Body of pancreas (tissue), 4 donors: ENCODE results near the gene TBX20. TPM values are rescaled to one million over a fixed set of nuclear protein-coding genes. Genes with fewer than 3 reads are reported as not detected.
"Not testable (repeated sequence)": the region's sequence is repeated elsewhere in the genome, so short reads cannot be mapped to it uniquely, and the experiment has no call there.

Experiments used
- ATAC-seq: fragments of 150-250 bp; one replicate; pipeline ENCODE4 v1.9.1; 2016
- DNase-seq, 4 donors: peaks; one replicate each; pipeline ENCODE4 v3.0.0-alpha.2; 2019
- H3K27ac ChIP-seq, 4 donors: fragments of 200-600 bp; sonication (generic); 1 replicate in 3 of 4; 2 replicates in 1 of 4; pipeline versions ENCODE4 v1.5.1 to v1.6.1; 2016 to 2019; ENCODE audit warnings: mild to moderate bottlenecking in 1 of 4, mixed read lengths in 1 of 4, moderate library complexity in 1 of 4
- H3K27me3 ChIP-seq, 2 donors: fragments of 200-600 bp; sonication (generic); one replicate each; pipeline ENCODE4 v1.6.0; 2016; ENCODE audit warnings: mild to moderate bottlenecking in 1 of 2
- H3K36me3 ChIP-seq, 2 donors: fragments of 200-600 bp; sonication (generic); replicated peaks in 1 of 2; 2 replicates each; pipeline ENCODE4 v1.5.1; 2016; ENCODE audit warnings: low read depth in 2 of 2; ENCODE audit not compliant: insufficient read depth in 1 of 2
- H3K4me1 ChIP-seq: fragments of 200-600 bp; sonication (generic); one replicate; pipeline ENCODE4 v1.6.0; 2016
- H3K4me3 ChIP-seq, 2 donors: fragments of 200-600 bp; sonication (generic); 1 replicate in 1 of 2; 2 replicates in 1 of 2; pipeline ENCODE4 v1.5.1; 2016 to 2019
- H3K9me3 ChIP-seq, 3 donors: fragments of 200-600 bp; sonication (generic); 1 replicate in 2 of 3; 2 replicates in 1 of 3; pipeline ENCODE4 v1.5.1; 2016
- POLR2A ChIP-seq, 3 donors: fragments of 450-650 bp; IDR thresholded peaks; one replicate each; pipeline ENCODE4 v1.6.1; 2016; ENCODE audit warnings: antibody characterized with exemption in 3 of 3, mild to moderate bottlenecking in 2 of 3
- WGBS, 2 donors: methylation state at CpG; one replicate each; pipeline ENCODE4 v1.1.5; 2017; 5-methylcytosine and 5-hydroxymethylcytosine counted together
- intact Hi-C: fragments of 100-400 bp; cut with DNase I; formaldehyde crosslinking; loops from one replicate; pipeline ENCODE4 v1.15.1; 2023
- total RNA-seq, 2 donors: library from RNA; depleted of rRNA; stranded (reverse); fragments of >200 nt; gene quantifications; one replicate each; pipeline ENCODE4 v1.1.0, GENCODE V29; 2016
- TF ChIP-seq, protein P1 (sequence below), 7 experiments: fragments of 450-650 bp in 4 of 7; fragments of 200-600 bp in 3 of 7; sonication (generic) in 3 of 7; IDR thresholded peaks; one replicate each; pipeline ENCODE4 v1.5.1; 2016 to 2019; ENCODE audit warnings: antibody characterized with exemption in 7 of 7

Gene TBX20
- total RNA-seq, 2 donors from 2014 or later, result not detected

- Histone ChIP-seq H3K4me3 (no peak overlapping the region), H3K27ac (no peak overlapping the region), H3K9me3 (no peaks in the 10 kb centered on the region), H3K27me3 (no peaks in the 10 kb centered on the region), H3K4me1 (no peaks in the 10 kb centered on the region), H3K36me3 (no peaks in the 10 kb centered on the region)
- ATAC-seq (no peak), DNase-seq (no peak)
- WGBS, 2 donors, result 76 to 77% methylated on average over 3 of the region's 3 CpGs
- intact Hi-C loops, result no loop called here
- TF ChIP-seq, protein P1, sequence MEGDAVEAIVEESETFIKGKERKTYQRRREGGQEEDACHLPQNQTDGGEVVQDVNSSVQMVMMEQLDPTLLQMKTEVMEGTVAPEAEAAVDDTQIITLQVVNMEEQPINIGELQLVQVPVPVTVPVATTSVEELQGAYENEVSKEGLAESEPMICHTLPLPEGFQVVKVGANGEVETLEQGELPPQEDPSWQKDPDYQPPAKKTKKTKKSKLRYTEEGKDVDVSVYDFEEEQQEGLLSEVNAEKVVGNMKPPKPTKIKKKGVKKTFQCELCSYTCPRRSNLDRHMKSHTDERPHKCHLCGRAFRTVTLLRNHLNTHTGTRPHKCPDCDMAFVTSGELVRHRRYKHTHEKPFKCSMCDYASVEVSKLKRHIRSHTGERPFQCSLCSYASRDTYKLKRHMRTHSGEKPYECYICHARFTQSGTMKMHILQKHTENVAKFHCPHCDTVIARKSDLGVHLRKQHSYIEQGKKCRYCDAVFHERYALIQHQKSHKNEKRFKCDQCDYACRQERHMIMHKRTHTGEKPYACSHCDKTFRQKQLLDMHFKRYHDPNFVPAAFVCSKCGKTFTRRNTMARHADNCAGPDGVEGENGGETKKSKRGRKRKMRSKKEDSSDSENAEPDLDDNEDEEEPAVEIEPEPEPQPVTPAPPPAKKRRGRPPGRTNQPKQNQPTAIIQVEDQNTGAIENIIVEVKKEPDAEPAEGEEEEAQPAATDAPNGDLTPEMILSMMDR (IDR thresholded peaks at IDR 0.05), result no peak
- TF ChIP-seq POLR2A (IDR thresholded peaks at IDR 0.05), result no peak
Observed at GRCh38 chr7:35232994-35233393, 20.9 kb downstream of the TBX20 start.

DNA sequence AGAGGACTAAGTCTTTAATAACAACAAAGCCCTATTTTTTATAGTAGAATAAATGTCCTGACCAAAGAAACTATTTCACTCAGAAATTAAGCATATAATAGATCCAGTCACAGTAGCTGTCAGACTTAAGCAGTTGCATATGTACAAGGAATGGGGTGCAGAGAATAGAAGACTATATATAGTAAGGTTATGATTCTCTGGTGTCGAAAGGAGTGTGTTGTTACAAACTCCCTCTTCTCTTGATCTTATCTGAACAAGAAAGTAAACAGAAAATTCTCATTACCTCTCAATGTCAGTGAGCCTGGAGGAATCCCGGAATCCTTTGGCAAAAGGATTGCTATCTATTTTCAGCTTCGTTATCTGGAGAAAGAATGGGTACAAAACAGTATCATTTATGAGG lies 22.7 kb downstream of the TBX20 start:
- DNase-seq, H3K9me3 ChIP-seq, intact Hi-C loops, ATAC-seq, H3K36me3 ChIP-seq, H3K27me3 ChIP-seq, H3K4me1 ChIP-seq, H3K4me3 ChIP-seq, H3K27ac ChIP-seq: not testable (repeated sequence)
- WGBS, 2 donors, result 49 to 50% methylated on average over 3 of the region's 3 CpGs

DNA sequence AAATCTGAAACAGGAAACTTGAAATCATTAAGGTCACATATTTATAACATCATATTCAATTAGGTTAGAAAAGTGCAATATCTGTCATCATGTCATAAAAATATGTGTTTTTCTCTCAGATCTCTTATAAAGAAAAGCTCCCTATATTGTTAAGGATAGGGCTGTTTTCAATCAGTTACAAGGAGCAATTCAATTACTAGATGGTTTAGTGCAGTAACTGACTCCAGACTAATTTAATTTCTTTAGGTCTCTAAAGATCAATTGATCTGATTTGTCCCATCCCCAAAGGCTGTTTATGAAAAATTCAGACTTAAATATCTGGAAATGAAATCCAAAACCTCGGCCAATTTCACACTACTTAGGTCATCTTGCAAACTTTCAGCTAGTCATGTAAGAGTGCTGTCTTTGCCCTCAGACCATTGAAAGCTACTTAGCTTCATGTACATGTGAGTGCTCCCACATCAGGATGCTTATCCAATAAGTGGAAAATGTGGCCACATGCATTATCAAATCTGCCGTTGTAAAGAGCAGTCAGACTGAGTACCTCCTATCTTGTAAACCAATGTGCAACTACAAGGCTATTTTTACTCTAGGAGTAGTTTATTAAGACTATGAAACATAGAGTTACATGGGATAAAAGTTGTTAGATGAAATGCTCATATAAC lies 24.7 kb downstream of the TBX20 start:
- H3K9me3 ChIP-seq, intact Hi-C loops, H3K27ac ChIP-seq, H3K27me3 ChIP-seq, ATAC-seq, H3K4me1 ChIP-seq, H3K36me3 ChIP-seq, DNase-seq, H3K4me3 ChIP-seq: not testable (repeated sequence)
- WGBS, 2 donors, result 62 to 65% methylated on average over 2 of the region's 2 CpGs

DNA sequence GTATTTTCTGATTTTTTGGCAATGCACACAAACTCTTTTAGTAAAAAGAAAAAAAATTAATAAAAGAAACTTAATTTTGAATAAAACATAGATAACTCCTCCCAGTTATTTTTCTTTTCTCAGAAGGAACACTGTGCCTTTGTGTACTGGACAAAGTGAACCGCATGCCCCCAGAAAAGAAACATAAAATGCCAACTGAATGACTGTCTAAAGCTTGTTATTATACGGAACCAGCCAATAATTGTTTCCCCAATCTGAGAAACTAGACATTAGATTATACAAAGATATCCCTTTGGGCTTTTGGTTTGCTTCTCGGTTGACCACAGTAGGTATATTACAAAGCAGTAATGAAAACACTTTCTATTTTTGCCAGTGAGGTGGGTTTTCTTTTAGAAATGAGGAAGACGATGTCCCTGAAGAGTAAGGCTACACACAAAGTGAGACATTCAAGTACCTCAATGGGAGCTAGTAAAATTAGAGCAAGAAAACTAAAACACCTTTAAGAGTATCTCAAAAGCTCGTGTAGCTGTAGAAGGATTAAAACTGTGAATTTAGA lies 25.3 kb downstream of the TBX20 start:
- WGBS, 2 donors, result 62 to 69% methylated on average over 5 of the region's 5 CpGs
- H3K36me3 ChIP-seq, H3K4me1 ChIP-seq, H3K27me3 ChIP-seq, ATAC-seq, H3K9me3 ChIP-seq, H3K27ac ChIP-seq, intact Hi-C loops, H3K4me3 ChIP-seq, DNase-seq: not testable (repeated sequence)

DNA sequence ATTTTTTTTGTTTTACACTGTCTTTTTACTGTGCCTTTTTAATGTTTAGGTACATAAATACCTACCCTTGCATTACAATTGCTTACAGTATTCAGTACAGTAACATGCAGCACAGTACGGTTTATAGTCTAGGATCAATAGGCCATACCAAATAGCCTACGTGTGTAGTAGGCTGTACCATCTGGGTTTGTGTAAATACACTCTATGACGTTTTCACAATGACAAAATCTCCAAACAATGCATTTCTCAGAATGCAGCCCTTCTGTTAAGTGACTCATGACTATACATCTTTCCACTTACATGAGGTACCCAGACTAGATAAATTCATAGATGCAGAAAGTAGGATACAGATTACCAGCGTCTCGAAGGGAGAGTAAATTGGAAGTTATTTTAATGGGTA lies 26.5 kb downstream of the TBX20 start:
- H3K36me3 ChIP-seq, intact Hi-C loops, H3K27me3 ChIP-seq, H3K4me1 ChIP-seq, H3K27ac ChIP-seq, ATAC-seq, DNase-seq, H3K9me3 ChIP-seq, H3K4me3 ChIP-seq: not testable (repeated sequence)
- WGBS, 2 donors, result 54 to 66% methylated on average over 5 of the region's 5 CpGs

DNA sequence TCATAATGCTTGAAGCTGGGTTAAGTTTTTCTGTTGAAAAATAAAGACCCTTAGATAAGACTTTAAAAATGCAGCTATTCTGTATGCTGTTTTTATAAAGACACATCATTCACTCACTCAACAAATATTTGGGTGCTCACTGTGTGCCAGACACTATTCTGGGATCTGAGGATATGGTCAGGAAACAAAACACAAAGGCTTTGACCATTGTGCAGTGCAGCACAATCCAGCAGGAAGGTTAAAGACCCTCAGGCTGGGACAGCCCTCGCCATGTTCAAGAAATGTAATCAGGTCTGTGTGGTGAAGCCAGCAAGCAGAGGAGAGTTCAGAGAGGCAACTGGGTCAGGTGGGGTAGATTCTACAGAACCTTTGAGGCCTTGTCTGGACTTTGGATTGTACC lies 31.5 kb downstream of the TBX20 start:
- ATAC-seq, H3K9me3 ChIP-seq, H3K4me1 ChIP-seq, H3K27ac ChIP-seq, H3K36me3 ChIP-seq, intact Hi-C loops, DNase-seq, H3K27me3 ChIP-seq, H3K4me3 ChIP-seq: not testable (repeated sequence)
- 67 to 80% methylated on average over 1 of the region's 1 CpG for WGBS, 2 donors

- WGBS, 2 donors, result 51 to 64% methylated on average over 2 of the region's 2 CpGs
- H3K27me3 ChIP-seq, DNase-seq, ATAC-seq, H3K4me1 ChIP-seq, intact Hi-C loops, H3K9me3 ChIP-seq, H3K4me3 ChIP-seq, H3K36me3 ChIP-seq, H3K27ac ChIP-seq: not testable (repeated sequence)
Observed at GRCh38 chr7:35220176-35220575, 33.7 kb downstream of the TBX20 start.

GRCh38 chr7:35216033-35216432 lies 37.9 kb downstream of the TBX20 start:
- H3K27me3 ChIP-seq, ATAC-seq, H3K36me3 ChIP-seq, H3K4me1 ChIP-seq, H3K27ac ChIP-seq, DNase-seq, H3K4me3 ChIP-seq, intact Hi-C loops, H3K9me3 ChIP-seq: not testable (repeated sequence)
- WGBS, 2 donors, result 52 to 58% methylated on average over 3 of the region's 3 CpGs

- H3K27me3 ChIP-seq, H3K9me3 ChIP-seq, DNase-seq, H3K4me3 ChIP-seq, intact Hi-C loops, ATAC-seq, H3K36me3 ChIP-seq, H3K27ac ChIP-seq, H3K4me1 ChIP-seq: not testable (repeated sequence)
- WGBS, 2 donors, result 56 to 58% methylated on average over 3 of the region's 3 CpGs
Observed at GRCh38 chr7:35215063-35215462, 38.8 kb downstream of the TBX20 start.

- ATAC-seq, H3K9me3 ChIP-seq, H3K36me3 ChIP-seq, H3K4me1 ChIP-seq, H3K27ac ChIP-seq, H3K27me3 ChIP-seq, H3K4me3 ChIP-seq, DNase-seq, intact Hi-C loops: not testable (repeated sequence)
Observed at GRCh38 chr7:35206924-35207323, 47.0 kb downstream of the TBX20 start.

GRCh38 chr7:35204850-35205249 lies 49.0 kb downstream of the TBX20 start:
- H3K27me3 ChIP-seq, ATAC-seq, DNase-seq, H3K27ac ChIP-seq, H3K9me3 ChIP-seq, H3K36me3 ChIP-seq, intact Hi-C loops, H3K4me3 ChIP-seq, H3K4me1 ChIP-seq: not testable (repeated sequence)
- 64 to 75% methylated on average over 1 of the region's 1 CpG for WGBS, 2 donors
